Vagina (tissue), 2 donors: ENCODE measurements around the gene DHRSX. TPM values are rescaled to one million over a fixed set of nuclear protein-coding genes. Genes with fewer than 3 reads are reported as not detected.
"Not testable (repeated sequence)": the region's sequence is repeated elsewhere in the genome, so short reads cannot be mapped to it uniquely, and the experiment has no call there.

Experiments used
- DNase-seq, 2 donors: peaks; one replicate each; pipeline ENCODE4 v3.0.0-alpha.2; 2017; ENCODE audit errors: extremely low spot score in 2 of 2
- H3K27ac ChIP-seq: fragments of 200-600 bp; sonication (generic); one replicate; pipeline ENCODE4 v1.5.1; 2019
- H3K27me3 ChIP-seq: fragments of 200-600 bp; sonication (generic); one replicate; pipeline ENCODE4 v1.5.1; 2019
- H3K36me3 ChIP-seq, 2 donors: fragments of 200-600 bp; sonication (generic); one replicate each; pipeline ENCODE4 v1.5.1; 2017 to 2019
- H3K4me1 ChIP-seq: fragments of 200-600 bp; sonication (generic); one replicate; pipeline ENCODE4 v1.5.1; 2019
- H3K4me3 ChIP-seq, 2 donors: fragments of 200-600 bp; sonication (generic); 1 replicate in 1 of 2; 2 replicates in 1 of 2; pipeline ENCODE4 v1.5.1; 2016 to 2019
- H3K9me3 ChIP-seq: fragments of 200-600 bp; sonication (generic); one replicate; pipeline ENCODE4 v1.5.1; 2019
- POLR2A ChIP-seq, 2 donors: fragments of 450-650 bp; IDR thresholded peaks; one replicate each; pipeline ENCODE4 v1.6.1; 2017; ENCODE audit warnings: antibody characterized with exemption in 2 of 2, mild to moderate bottlenecking in 2 of 2, moderate library complexity in 2 of 2
- POLR2AphosphoS5 ChIP-seq, 2 donors: sonication (generic); formaldehyde crosslinking; IDR thresholded peaks; one replicate each; pipeline ENCODE4 v1.9.0; 2017; ENCODE audit warnings: antibody characterized with exemption in 2 of 2, mild to moderate bottlenecking in 2 of 2, low read depth in 1 of 2; ENCODE audit not compliant: insufficient read depth in 1 of 2
- intact Hi-C: fragments of 100-400 bp; cut with DNase I; formaldehyde crosslinking; loops from one replicate; pipeline ENCODE4 v1.15.1; 2023
- total RNA-seq: library from RNA; depleted of rRNA; stranded (reverse); fragments of >200 nt; gene quantifications from one replicate; pipeline ENCODE4 v1.2.3, GENCODE V29; 2016
- TF ChIP-seq, protein P1 (sequence below), 3 experiments: fragments of 450-650 bp in 2 of 3; fragments of 200-600 bp in 1 of 3; sonication (generic) in 1 of 3; IDR thresholded peaks; one replicate each; pipeline ENCODE4 v1.5.1; 2017 to 2019; ENCODE audit warnings: antibody characterized with exemption in 3 of 3, mild to moderate bottlenecking in 2 of 3, moderate library complexity in 2 of 3

DHRSX gene
- total RNA-seq, 1 donor from 2014 or later = 26.0 TPM

DNA sequence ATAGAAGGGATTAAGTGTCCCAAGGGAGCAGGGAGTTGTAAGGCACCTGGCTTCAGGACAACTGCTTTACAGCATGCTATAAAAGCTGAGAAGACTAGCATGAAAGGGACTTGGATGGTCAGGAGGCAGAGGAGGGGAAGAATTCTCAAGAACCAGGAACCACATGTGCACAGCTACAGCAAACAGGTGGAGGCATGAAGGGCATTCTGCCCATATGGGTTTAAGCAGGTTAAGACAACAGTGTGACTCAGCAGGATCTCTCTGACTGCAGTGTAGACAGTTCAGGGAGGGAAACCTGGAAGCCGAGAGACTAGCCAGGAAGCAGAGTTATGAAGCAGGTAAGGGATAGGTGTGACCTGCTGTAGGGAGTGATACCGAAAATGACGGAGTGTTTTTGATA lies 117.0 kb downstream of the DHRSX start:
- Histone ChIP-seq H3K4me1 (no peaks in the 10 kb centered on the region), H3K36me3 (no peaks in the 10 kb centered on the region), H3K27me3 (no peaks in the 10 kb centered on the region), H3K9me3 (no peaks in the 10 kb centered on the region), H3K27ac (no peak overlapping the region), H3K4me3 (no peak overlapping the region)
- intact Hi-C loops = no loop called here
- no peak for DNase-seq
- TF ChIP-seq POLR2A (IDR thresholded peaks at IDR 0.05) (no peak), POLR2AphosphoS5 (IDR thresholded peaks at IDR 0.05; ENCODE audit: insufficient read depth in 1 of 2, low read depth in 1 of 2) (no peak)
- TF ChIP-seq, protein P1, sequence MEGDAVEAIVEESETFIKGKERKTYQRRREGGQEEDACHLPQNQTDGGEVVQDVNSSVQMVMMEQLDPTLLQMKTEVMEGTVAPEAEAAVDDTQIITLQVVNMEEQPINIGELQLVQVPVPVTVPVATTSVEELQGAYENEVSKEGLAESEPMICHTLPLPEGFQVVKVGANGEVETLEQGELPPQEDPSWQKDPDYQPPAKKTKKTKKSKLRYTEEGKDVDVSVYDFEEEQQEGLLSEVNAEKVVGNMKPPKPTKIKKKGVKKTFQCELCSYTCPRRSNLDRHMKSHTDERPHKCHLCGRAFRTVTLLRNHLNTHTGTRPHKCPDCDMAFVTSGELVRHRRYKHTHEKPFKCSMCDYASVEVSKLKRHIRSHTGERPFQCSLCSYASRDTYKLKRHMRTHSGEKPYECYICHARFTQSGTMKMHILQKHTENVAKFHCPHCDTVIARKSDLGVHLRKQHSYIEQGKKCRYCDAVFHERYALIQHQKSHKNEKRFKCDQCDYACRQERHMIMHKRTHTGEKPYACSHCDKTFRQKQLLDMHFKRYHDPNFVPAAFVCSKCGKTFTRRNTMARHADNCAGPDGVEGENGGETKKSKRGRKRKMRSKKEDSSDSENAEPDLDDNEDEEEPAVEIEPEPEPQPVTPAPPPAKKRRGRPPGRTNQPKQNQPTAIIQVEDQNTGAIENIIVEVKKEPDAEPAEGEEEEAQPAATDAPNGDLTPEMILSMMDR (IDR thresholded peaks at IDR 0.05) = no peak

DNA sequence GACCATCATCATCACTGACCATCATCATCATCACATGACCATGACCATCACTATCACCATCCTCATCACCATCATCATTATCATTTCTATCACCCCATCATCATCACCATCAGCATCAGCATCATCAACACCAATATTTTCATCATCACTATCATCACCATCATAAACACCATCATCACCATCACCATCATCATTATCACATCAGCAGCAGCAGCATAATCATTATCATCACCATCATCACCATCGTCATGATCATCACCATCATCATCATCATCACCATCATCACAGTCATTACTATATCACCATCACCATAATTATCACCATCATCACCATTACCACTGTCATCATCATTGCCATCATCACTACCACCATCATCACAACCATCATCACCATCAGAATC lies 117.6 kb downstream of the DHRSX start:
- H3K4me1 ChIP-seq = no peaks in the 10 kb centered on the region
- no peak overlapping the region for H3K27ac ChIP-seq
- intact Hi-C loops = no loop called here
- no peaks in the 10 kb centered on the region for H3K36me3 ChIP-seq
- H3K4me3 ChIP-seq = no peak overlapping the region
- H3K9me3 ChIP-seq = no peaks in the 10 kb centered on the region
- TF ChIP-seq POLR2A (IDR thresholded peaks at IDR 0.05) = no peak
- TF ChIP-seq, protein P1 (IDR thresholded peaks at IDR 0.05) = no peak
- TF ChIP-seq POLR2AphosphoS5 (IDR thresholded peaks at IDR 0.05; ENCODE audit: insufficient read depth in 1 of 2, low read depth in 1 of 2) = no peak
- no peaks in the 10 kb centered on the region for H3K27me3 ChIP-seq
- DNase-seq = no peak

DNA sequence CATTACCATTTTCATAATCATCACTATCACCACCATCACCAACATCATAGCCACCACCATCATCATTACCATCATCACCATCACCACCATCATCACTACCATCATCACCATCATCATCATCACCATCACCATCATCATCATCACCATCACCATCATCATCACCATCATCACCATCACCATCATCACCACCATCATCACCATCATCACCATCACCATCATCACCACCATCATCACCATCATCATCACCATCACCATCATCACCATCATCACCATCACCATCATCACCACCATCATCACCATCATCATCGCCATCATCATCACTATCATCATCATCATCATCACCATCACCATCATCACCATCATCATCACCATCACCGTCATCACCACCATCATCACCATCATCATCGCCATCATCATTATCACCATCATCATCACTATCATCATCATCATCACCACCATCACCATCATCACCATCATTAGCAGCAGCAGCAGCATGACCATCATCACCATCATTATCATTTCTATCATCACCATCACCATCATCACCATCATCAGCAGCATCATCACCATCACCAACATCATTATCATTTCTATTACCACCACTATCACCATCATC lies 118.2 kb downstream of the DHRSX start:
- intact Hi-C loops, DNase-seq, H3K4me3 ChIP-seq, H3K9me3 ChIP-seq, H3K4me1 ChIP-seq, H3K27ac ChIP-seq, H3K27me3 ChIP-seq, H3K36me3 ChIP-seq: not testable (repeated sequence)

DNA sequence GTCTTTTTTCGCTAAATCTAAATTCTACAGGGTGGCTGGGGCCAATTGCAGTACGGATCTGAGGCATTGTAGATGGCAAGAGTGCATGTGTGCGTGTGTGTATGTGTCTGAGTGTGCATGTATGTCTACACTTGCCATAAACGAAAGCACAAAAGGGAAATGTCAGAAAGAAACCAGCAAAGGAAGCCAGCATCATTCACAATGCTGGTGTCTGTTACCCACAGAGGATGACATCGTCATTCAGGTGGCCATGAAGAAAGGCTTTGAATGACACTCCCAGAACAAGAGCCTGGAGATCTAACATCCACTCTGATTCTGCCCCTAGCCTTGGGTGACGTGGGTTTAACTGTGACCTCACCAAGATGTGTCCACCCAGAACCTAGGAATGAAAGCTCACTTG lies 124.6 kb downstream of the DHRSX start:
- DNase-seq = no peak
- TF ChIP-seq, protein P1 (IDR thresholded peaks at IDR 0.05) = no peak
- TF ChIP-seq POLR2A (IDR thresholded peaks at IDR 0.05) = no peak
- TF ChIP-seq POLR2AphosphoS5 (IDR thresholded peaks at IDR 0.05; ENCODE audit: insufficient read depth in 1 of 2, low read depth in 1 of 2) = no peak
- H3K36me3 ChIP-seq = no peaks in the 10 kb centered on the region
- intact Hi-C loops = no loop called here
- H3K9me3 ChIP-seq = no peaks in the 10 kb centered on the region
- H3K4me3 ChIP-seq = no peak overlapping the region
- no peaks in the 10 kb centered on the region for H3K27me3 ChIP-seq
- no peaks in the 10 kb centered on the region for H3K4me1 ChIP-seq
- H3K27ac ChIP-seq = no peak overlapping the region

DNA sequence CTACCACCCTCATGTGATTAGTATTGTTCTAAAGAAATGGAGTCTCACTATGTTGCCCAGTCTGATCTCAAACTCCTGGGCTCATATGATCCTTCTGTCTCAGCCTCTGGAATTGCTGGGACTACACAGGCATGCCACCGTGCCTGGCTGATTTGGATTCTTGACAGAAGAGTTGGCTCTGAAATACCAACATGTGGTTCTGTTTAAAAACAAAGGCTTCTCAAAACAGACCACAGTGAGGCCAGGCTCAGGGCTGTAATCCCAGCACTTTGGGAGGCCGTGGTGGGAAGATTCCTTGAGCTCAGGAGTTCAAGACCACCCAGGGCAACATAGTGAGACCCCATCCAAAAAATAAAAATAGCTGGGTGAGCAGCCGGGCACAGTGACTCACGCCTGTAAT lies 126.7 kb downstream of the DHRSX start:
- no peaks in the 10 kb centered on the region for H3K36me3 ChIP-seq
- H3K4me1 ChIP-seq = no peaks in the 10 kb centered on the region
- no peaks in the 10 kb centered on the region for H3K27me3 ChIP-seq
- H3K9me3 ChIP-seq = no peaks in the 10 kb centered on the region
- TF ChIP-seq POLR2AphosphoS5 (IDR thresholded peaks at IDR 0.05; ENCODE audit: insufficient read depth in 1 of 2, low read depth in 1 of 2) = no peak
- TF ChIP-seq, protein P1 (IDR thresholded peaks at IDR 0.05) = no peak
- no peak for TF ChIP-seq POLR2A (IDR thresholded peaks at IDR 0.05)
- no peak for DNase-seq
- intact Hi-C loops = no loop called here
- H3K27ac ChIP-seq = no peak overlapping the region
- no peak overlapping the region for H3K4me3 ChIP-seq
